ENCODE measurements around the gene SLC11A2. TPM values are rescaled to one million over a fixed set of nuclear protein-coding genes. Genes with fewer than 3 reads are reported as not detected.
A peak's percentile ranks its signal among the peaks of the same experiment; 100 is the strongest.

SLC11A2 gene
- total RNA-seq, 2 experiments from 2014 or later = 31.0 to 32.9 TPM

GRCh38 chr12:51012570-51013236 lies 13.5 kb downstream of the SLC11A2 start:
- ChIA-PET CTCF (interaction anchor here (1.6 to 6.0 kb wide), 2 partner anchors 11 to 245 kb away, joined by 5 to 40 read pairs; partner anchors contain the start of gene SLC11A2), POLR2A (interaction anchor here (0.8 kb wide), 1 partner anchor 12 kb away, joined by 4 read pairs; no protein-coding TSS in a partner anchor)
- intact Hi-C loops (cut with DNase I, micrococcal nuclease) = no loop called here
- Mint-ChIP-seq H3K4me1 (peaks cover 52% of the 10 kb centered on the region), H3K4me3 (no peak overlapping the region), H3K27ac (peak overlapping the region; percentile 35), H3K36me3 (ENCODE audit: low read depth) (peaks cover 11% of the 10 kb centered on the region), H3K27me3 (no peaks in the 10 kb centered on the region), H3K9me3 (ENCODE audit: low read depth) (no peaks in the 10 kb centered on the region)
- DNase-seq (no peak), ATAC-seq (no peak)

GRCh38 chr12:51011955-51012354 lies 14.2 kb downstream of the SLC11A2 start:
- Mint-ChIP-seq H3K9me3 (ENCODE audit: low read depth) (no peaks in the 10 kb centered on the region), H3K4me3 (no peak overlapping the region), H3K36me3 (ENCODE audit: low read depth) (peaks cover 12% of the 10 kb centered on the region), H3K4me1 (peaks cover 48% of the 10 kb centered on the region), H3K27ac (peak overlapping the region; percentile 42), H3K27me3 (no peaks in the 10 kb centered on the region)
- peak; percentile 18 for DNase-seq
- intact Hi-C loops (cut with DNase I, micrococcal nuclease) = loop anchor here in 1 of 2 experiments (1.0 kb wide), 1 partner anchor 12 kb away; no protein-coding TSS in a partner anchor
- ChIA-PET CTCF (interaction anchor here (0.6 to 6.0 kb wide), 3 partner anchors 12 to 1433 kb away, joined by 3 to 40 read pairs (median 4); partner anchors contain the start of gene SLC11A2), POLR2A (no interaction called here)
- no peak for ATAC-seq

- CTCF ChIA-PET = interaction anchor here (0.8 to 6.0 kb wide), 8 partner anchors 10 to 341 kb away, joined by 3 to 40 read pairs (median 4); partner anchors contain the start of gene SLC11A2
- intact Hi-C loops (cut with DNase I, micrococcal nuclease) = loop anchor here in 1 of 2 experiments (1.0 kb wide), 1 partner anchor 15 kb away; no protein-coding TSS in a partner anchor
- ATAC-seq (peak; percentile 92), DNase-seq (peak; percentile 79)
- peak overlapping the region; percentile 42 for H3K4me3 Mint-ChIP-seq
- POLR2A ChIA-PET = interaction anchor here (1.3 to 1.4 kb wide), 2 partner anchors 13 to 18 kb away, joined by 3 to 5 read pairs; partner anchors contain the start of gene SLC11A2
- H3K36me3 Mint-ChIP-seq (ENCODE audit: low read depth) = peaks cover 30% of the 10 kb centered on the region
- no peaks in the 10 kb centered on the region for H3K9me3 Mint-ChIP-seq (ENCODE audit: low read depth)
- peaks cover 48% of the 10 kb centered on the region for H3K4me1 Mint-ChIP-seq
- H3K27me3 Mint-ChIP-seq = no peaks in the 10 kb centered on the region
- peak overlapping the region; percentile 90 for H3K27ac Mint-ChIP-seq
Measured at GRCh38 chr12:51009056-51009440, 17.1 kb downstream of the SLC11A2 start.

- Mint-ChIP-seq H3K36me3 (ENCODE audit: low read depth) (peaks cover 32% of the 10 kb centered on the region), H3K27ac (peak overlapping the region; percentile 90), H3K4me3 (peak overlapping the region; percentile 42), H3K4me1 (peaks cover 47% of the 10 kb centered on the region), H3K9me3 (ENCODE audit: low read depth) (no peaks in the 10 kb centered on the region), H3K27me3 (no peaks in the 10 kb centered on the region)
- ChIA-PET CTCF (interaction anchor here (0.8 to 6.0 kb wide), 6 partner anchors 9 to 341 kb away, joined by 3 to 40 read pairs (median 4); partner anchors contain the start of gene SLC11A2), POLR2A (interaction anchor here (1.4 kb wide), 1 partner anchor 18 kb away, joined by 5 read pairs; the partner anchor contains the start of gene SLC11A2)
- ATAC-seq (no peak), DNase-seq (no peak)
- intact Hi-C loops (cut with DNase I, micrococcal nuclease) = loop anchor here in 1 of 2 experiments (1.0 kb wide), 1 partner anchor 16 kb away; no protein-coding TSS in a partner anchor
Measured at GRCh38 chr12:51008329-51009055, 17.7 kb downstream of the SLC11A2 start.

- DNase-seq = no peak
- peaks cover 20% of the 10 kb centered on the region for H3K4me1 Mint-ChIP-seq
- no peaks in the 10 kb centered on the region for H3K9me3 Mint-ChIP-seq (ENCODE audit: low read depth)
- H3K36me3 Mint-ChIP-seq (ENCODE audit: low read depth) = peaks cover 40% of the 10 kb centered on the region
- no peak overlapping the region for H3K4me3 Mint-ChIP-seq
- CTCF ChIA-PET = no interaction called here
- no peak for ATAC-seq
- no peak overlapping the region for H3K27ac Mint-ChIP-seq
- intact Hi-C loops (cut with DNase I, micrococcal nuclease) = no loop called here
- POLR2A ChIA-PET = no interaction called here
- no peaks in the 10 kb centered on the region for H3K27me3 Mint-ChIP-seq
Measured at GRCh38 chr12:51005671-51006070, 20.5 kb downstream of the SLC11A2 start.

GRCh38 chr12:51005030-51005429 lies 21.2 kb downstream of the SLC11A2 start:
- Mint-ChIP-seq H3K27ac (no peak overlapping the region), H3K4me3 (no peak overlapping the region), H3K9me3 (ENCODE audit: low read depth) (no peaks in the 10 kb centered on the region), H3K4me1 (peaks cover 20% of the 10 kb centered on the region), H3K36me3 (ENCODE audit: low read depth) (peaks cover 46% of the 10 kb centered on the region), H3K27me3 (no peaks in the 10 kb centered on the region)
- intact Hi-C loops (cut with DNase I, micrococcal nuclease) = no loop called here
- ChIA-PET POLR2A (interaction anchor here (2.5 kb wide), 1 partner anchor 20 kb away, joined by 6 read pairs; the partner anchor contains the start of gene SLC11A2), CTCF (no interaction called here)
- ATAC-seq = no peak
- DNase-seq = no peak

GRCh38 chr12:51004504-51004903 lies 21.7 kb downstream of the SLC11A2 start:
- H3K4me1 Mint-ChIP-seq = peaks cover 17% of the 10 kb centered on the region
- CTCF ChIA-PET = interaction anchor here (1.0 to 1.3 kb wide), 2 partner anchors 28 to 239 kb away, joined by 3 to 4 read pairs; no protein-coding TSS in a partner anchor
- no peak overlapping the region for H3K4me3 Mint-ChIP-seq
- intact Hi-C loops (cut with DNase I, micrococcal nuclease) = no loop called here
- ATAC-seq = no peak
- no peaks in the 10 kb centered on the region for H3K9me3 Mint-ChIP-seq (ENCODE audit: low read depth)
- H3K36me3 Mint-ChIP-seq (ENCODE audit: low read depth) = peaks cover 48% of the 10 kb centered on the region
- H3K27me3 Mint-ChIP-seq = no peaks in the 10 kb centered on the region
- no peak for DNase-seq
- no peak overlapping the region for H3K27ac Mint-ChIP-seq
- POLR2A ChIA-PET = interaction anchor here (2.5 kb wide), 1 partner anchor 21 kb away, joined by 6 read pairs; the partner anchor contains the start of gene SLC11A2

GRCh38 chr12:51001799-51002198 lies 24.4 kb downstream of the SLC11A2 start:
- intact Hi-C loops (cut with DNase I, micrococcal nuclease) = no loop called here
- Mint-ChIP-seq H3K4me3 (no peak overlapping the region), H3K27ac (no peak overlapping the region), H3K27me3 (no peaks in the 10 kb centered on the region), H3K9me3 (ENCODE audit: low read depth) (no peaks in the 10 kb centered on the region), H3K4me1 (peaks cover 17% of the 10 kb centered on the region), H3K36me3 (ENCODE audit: low read depth) (peaks cover 48% of the 10 kb centered on the region)
- ATAC-seq (no peak), DNase-seq (no peak)
- POLR2A ChIA-PET = no interaction called here
- CTCF ChIA-PET = interaction anchor here (0.5 to 0.8 kb wide), 2 partner anchors 24 to 88 kb away, joined by 3 read pairs; partner anchors contain the start of gene SLC11A2

GRCh38 chr12:51000245-51000644 lies 25.9 kb downstream of the SLC11A2 start:
- peak; percentile 24 for DNase-seq
- Mint-ChIP-seq H3K9me3 (ENCODE audit: low read depth) (no peaks in the 10 kb centered on the region), H3K4me1 (peaks cover 17% of the 10 kb centered on the region), H3K27ac (peak overlapping the region; percentile 39), H3K27me3 (no peaks in the 10 kb centered on the region), H3K36me3 (ENCODE audit: low read depth) (peaks cover 50% of the 10 kb centered on the region), H3K4me3 (no peak overlapping the region)
- intact Hi-C loops (cut with DNase I, micrococcal nuclease) = no loop called here
- POLR2A ChIA-PET = no interaction called here
- peak; percentile 69 for ATAC-seq
- CTCF ChIA-PET = interaction anchor here (2.1 kb wide), 1 partner anchor 11 kb away, joined by 6 read pairs; no protein-coding TSS in a partner anchor

- DNase-seq = no peak
- no peak for ATAC-seq
- H3K27me3 Mint-ChIP-seq = no peaks in the 10 kb centered on the region
- peaks cover 49% of the 10 kb centered on the region for H3K36me3 Mint-ChIP-seq (ENCODE audit: low read depth)
- CTCF ChIA-PET = interaction anchor here (0.6 to 2.1 kb wide), 4 partner anchors 10 to 16 kb away, joined by 3 to 6 read pairs (median 4); no protein-coding TSS in a partner anchor
- peaks cover 17% of the 10 kb centered on the region for H3K4me1 Mint-ChIP-seq
- no peaks in the 10 kb centered on the region for H3K9me3 Mint-ChIP-seq (ENCODE audit: low read depth)
- POLR2A ChIA-PET = interaction anchor here (0.6 kb wide), 1 partner anchor 219 kb away, joined by 4 read pairs; the partner anchor contains the start of gene POU6F1
- no peak overlapping the region for H3K4me3 Mint-ChIP-seq
- peak overlapping the region; percentile 63 for H3K27ac Mint-ChIP-seq
- intact Hi-C loops (cut with DNase I, micrococcal nuclease) = no loop called here
Measured at GRCh38 chr12:50999093-50999492, 27.1 kb downstream of the SLC11A2 start.

- no peaks in the 10 kb centered on the region for H3K27me3 Mint-ChIP-seq
- no peaks in the 10 kb centered on the region for H3K9me3 Mint-ChIP-seq (ENCODE audit: low read depth)
- POLR2A ChIA-PET = no interaction called here
- H3K4me3 Mint-ChIP-seq = no peak overlapping the region
- H3K27ac Mint-ChIP-seq = no peak overlapping the region
- CTCF ChIA-PET = interaction anchor here (1.2 kb wide), 1 partner anchor 29 kb away, joined by 5 read pairs; no protein-coding TSS in a partner anchor
- peaks cover 61% of the 10 kb centered on the region for H3K36me3 Mint-ChIP-seq (ENCODE audit: low read depth)
- no peak for DNase-seq
- ATAC-seq = no peak
- intact Hi-C loops (cut with DNase I, micrococcal nuclease) = no loop called here
- peaks cover 22% of the 10 kb centered on the region for H3K4me1 Mint-ChIP-seq
Measured at GRCh38 chr12:50992819-50993218, 33.4 kb downstream of the SLC11A2 start.

All from activated CD4-positive, alpha-beta T cell treated with anti-CD3 and anti-CD28 coated beads for 36 hours (primary cell).